ENCODE results near the gene ALKBH3. TPM values are rescaled to one million over a fixed set of nuclear protein-coding genes. Genes with fewer than 3 reads are reported as not detected.
A peak's percentile ranks its signal among the peaks of the same experiment; 100 is the strongest.

ALKBH3 gene
- 14.7 TPM for total RNA-seq
- long read RNA-seq, transcript ALKBH3-201 (10 exons, 1,474 nt) = major isoform, 5 of 7 reads
- long read RNA-seq, partial matches to known transcripts = 0 of 7 reads
- long read RNA-seq, other reads (novel, unspliced or antisense) = 2 of 7 reads

GRCh38 chr11:43880640-43881159 lies at the start of gene ALKBH3:
Gene ALKBH3, plus strand, starts transcription at chr11:43880831. Its CDS starts 1,822 bp downstream, at chr11:43882653.
- intact Hi-C loops (cut with DNase I) = no loop called here
- ATAC-seq (ENCODE audit: poor library complexity) = peak; percentile 100

DNA sequence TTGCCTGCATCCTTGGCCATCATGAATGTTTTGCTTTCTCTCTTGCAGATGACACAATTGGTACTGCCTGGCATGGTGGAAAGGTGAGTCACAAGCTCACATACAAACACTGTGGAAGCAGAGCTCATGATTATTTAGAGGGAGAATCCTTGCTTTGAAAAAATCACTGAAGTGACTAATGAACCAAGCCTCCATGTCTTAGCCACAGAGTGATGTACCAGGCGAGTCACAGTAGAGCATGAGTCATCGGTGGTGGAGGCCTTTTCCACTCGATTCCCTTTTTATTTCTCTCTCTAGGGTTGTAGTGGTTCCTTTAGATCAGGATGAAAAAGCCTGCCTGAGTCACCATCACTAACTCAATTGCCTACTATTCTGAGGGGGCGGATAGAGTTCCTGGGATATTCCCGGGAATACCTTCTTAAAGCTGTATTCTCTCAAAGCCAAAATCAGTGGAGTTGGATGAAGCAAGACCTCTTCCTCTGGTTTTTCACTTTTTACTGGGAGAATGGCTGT lies 49.6 kb upstream of the ALKBH3 start:
- DNase-seq (no peak), ATAC-seq (ENCODE audit: poor library complexity) (no peak)
- intact Hi-C loops (cut with DNase I) = no loop called here

More at GRCh38 chr11:43880640-43881159, at the start of gene ALKBH3:
- peak; percentile 96 for DNase-seq

DNA sequence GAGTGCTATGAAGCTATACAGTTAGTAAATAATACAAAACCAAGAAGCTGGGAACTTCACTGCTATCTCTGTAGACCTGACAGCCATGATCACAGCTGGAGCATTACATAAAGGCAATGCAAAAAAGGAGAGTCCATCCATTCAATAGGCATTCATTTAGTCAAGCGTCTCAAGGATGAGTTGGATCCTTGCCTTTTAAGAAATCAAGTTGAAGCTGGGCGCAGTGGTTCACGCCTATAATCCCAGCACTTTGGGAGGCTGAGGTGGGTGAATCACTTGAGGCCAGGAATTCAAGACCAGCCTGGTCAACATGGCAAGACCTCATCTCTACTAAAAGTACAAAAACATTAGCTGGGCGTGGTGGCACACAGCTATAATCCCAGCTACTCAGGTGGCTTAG lies 48.1 kb upstream of the ALKBH3 start:
- intact Hi-C loops (cut with DNase I) = no loop called here
- ATAC-seq (ENCODE audit: poor library complexity) (no peak), DNase-seq (no peak)

DNA sequence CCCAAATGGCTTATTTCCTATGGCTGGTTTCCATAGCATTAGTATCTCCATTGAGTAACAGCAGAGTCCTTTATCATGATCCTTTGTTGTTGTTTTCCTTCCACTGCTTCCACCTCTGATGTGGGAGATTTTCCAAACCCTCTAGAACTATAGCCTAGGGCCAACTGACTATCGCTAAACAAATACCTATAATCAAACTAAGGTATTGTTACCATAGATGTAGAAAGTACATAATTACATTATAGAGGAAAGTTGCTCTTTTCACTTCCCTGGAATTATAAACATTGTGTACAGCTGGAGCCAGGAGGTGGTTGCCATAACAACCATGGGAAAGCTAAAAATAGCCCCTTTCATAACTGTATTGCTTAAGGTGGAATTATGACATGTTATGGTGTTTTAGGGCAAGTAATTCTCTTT lies 47.0 kb upstream of the ALKBH3 start:
- intact Hi-C loops (cut with DNase I) = no loop called here
- ATAC-seq (ENCODE audit: poor library complexity) (no peak), DNase-seq (no peak)

DNA sequence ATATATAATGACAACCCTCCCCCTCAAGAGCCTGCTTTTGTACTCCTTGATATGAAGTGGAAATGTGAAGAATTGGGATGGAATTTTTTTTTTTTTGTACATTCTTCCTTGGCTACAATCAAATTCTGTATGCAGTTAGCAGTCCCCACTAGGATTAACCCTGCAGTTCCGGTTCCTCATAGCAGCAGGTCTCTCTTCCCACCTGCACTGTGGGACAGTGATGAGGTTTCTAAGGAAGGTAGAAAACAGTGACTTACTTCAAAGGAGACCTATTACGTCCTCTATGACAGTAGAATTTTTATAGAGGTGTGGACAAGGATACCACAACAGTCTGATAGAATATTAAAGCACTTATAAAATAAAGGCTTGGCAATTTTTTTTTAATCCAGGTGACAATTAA lies 46.3 kb upstream of the ALKBH3 start:
- ATAC-seq (ENCODE audit: poor library complexity) (no peak), DNase-seq (no peak)
- intact Hi-C loops (cut with DNase I) = no loop called here

- DNase-seq (no peak), ATAC-seq (ENCODE audit: poor library complexity) (no peak)
- intact Hi-C loops (cut with DNase I) = no loop called here
Measured at GRCh38 chr11:43835104-43835503, 45.5 kb upstream of the ALKBH3 start.

- ATAC-seq (ENCODE audit: poor library complexity) = peak; percentile 56
- intact Hi-C loops (cut with DNase I) = no loop called here
- DNase-seq = no peak
Measured at GRCh38 chr11:43837879-43838278, 42.8 kb upstream of the ALKBH3 start.

DNA sequence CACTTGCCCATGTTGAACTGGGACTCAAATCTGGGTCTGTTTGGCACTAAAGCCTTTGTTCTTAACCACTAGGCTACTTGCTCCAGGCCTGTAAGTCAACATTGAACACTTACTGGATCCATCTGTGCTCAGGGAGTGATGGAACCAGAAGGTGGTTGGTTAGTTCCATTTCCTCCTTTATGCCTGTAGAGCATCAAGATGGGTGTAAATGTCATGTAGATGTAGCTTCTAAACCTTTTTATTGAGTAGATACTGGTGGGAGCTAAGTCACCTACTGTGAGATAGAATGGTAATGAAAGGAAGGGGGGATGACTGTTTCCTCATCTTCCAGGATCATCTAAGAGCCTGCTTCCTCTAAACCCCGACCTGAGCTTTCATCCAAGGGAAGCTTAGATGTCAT lies 38.6 kb upstream of the ALKBH3 start:
- DNase-seq (no peak), ATAC-seq (ENCODE audit: poor library complexity) (no peak)
- intact Hi-C loops (cut with DNase I) = no loop called here

DNA sequence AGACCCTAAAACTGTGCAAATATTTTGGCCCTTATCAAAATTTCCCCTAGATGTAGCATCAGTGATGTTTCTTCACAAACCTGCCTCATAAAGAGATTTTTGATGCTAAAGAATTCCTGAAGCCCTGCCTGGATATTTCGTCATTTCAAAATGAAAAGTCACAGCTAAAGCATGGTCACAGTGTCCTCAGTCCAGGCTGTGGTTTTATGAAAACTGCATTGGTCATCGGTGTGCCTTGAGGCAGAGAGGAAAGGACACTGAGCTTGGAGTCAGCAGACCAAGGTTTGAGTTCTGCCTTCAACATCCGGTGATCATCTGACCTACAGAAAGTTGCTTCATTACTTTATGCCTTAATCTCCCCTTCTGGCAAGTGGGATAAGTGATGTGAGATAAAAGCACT lies 34.8 kb upstream of the ALKBH3 start:
- ATAC-seq (ENCODE audit: poor library complexity) (no peak), DNase-seq (no peak)
- intact Hi-C loops (cut with DNase I) = no loop called here

- ATAC-seq (ENCODE audit: poor library complexity) (peak; percentile 82), DNase-seq (no peak)
- intact Hi-C loops (cut with DNase I) = no loop called here
Measured at GRCh38 chr11:43852057-43852636, 28.5 kb upstream of the ALKBH3 start.

GRCh38 chr11:43853781-43854180 lies 26.9 kb upstream of the ALKBH3 start:
- intact Hi-C loops (cut with DNase I) = no loop called here
- no peak for DNase-seq
- no peak for ATAC-seq (ENCODE audit: poor library complexity)

- no peak for DNase-seq
- ATAC-seq (ENCODE audit: poor library complexity) = no peak
- intact Hi-C loops (cut with DNase I) = no loop called here
Measured at GRCh38 chr11:43856993-43857392, 23.6 kb upstream of the ALKBH3 start.

DNA sequence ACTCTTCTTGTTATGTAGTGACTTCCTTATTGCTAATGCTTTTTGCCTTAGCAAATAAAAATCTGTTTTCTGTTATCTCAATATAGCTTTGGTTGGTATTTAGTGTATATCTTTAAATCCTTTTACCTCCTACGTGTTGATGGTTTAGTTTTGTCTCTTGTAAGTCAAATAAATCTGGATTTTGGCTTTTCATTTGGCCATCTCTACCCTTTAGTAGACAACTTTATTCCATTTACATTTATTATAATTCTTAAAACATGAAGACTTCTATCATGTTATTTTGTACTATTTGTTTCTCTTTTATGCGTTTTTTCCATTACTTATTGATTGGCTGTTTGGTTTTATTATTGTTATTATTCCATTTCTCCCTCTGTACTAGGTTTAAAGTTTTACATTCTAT lies 19.5 kb upstream of the ALKBH3 start:
- intact Hi-C loops (cut with DNase I) = no loop called here
- ATAC-seq (ENCODE audit: poor library complexity) (no peak), DNase-seq (no peak)

DNA sequence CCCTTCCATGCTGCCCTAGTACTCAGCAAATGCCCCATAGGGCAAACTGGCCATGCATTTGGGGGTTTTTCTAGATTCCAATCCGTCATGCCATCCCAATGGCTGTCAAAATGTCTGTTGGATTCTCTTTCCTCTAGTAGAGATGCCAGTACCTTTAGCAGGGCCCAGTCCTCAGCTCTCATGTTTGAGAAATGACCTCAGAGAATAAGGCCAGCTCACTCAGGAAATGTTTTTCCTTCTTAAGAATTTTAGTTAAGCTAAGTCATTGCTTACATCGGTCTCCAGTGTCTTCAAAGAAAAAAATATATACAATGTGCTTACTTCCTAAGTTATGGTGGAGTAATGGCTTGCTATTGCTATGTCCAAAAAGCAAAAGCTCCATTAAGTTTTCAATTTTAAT lies 14.1 kb upstream of the ALKBH3 start:
- DNase-seq = no peak
- ATAC-seq (ENCODE audit: poor library complexity) = no peak
- intact Hi-C loops (cut with DNase I) = no loop called here

GRCh38 chr11:43866969-43867368 lies 13.7 kb upstream of the ALKBH3 start:
- ATAC-seq (ENCODE audit: poor library complexity) = no peak
- no peak for DNase-seq
- intact Hi-C loops (cut with DNase I) = no loop called here

DNA sequence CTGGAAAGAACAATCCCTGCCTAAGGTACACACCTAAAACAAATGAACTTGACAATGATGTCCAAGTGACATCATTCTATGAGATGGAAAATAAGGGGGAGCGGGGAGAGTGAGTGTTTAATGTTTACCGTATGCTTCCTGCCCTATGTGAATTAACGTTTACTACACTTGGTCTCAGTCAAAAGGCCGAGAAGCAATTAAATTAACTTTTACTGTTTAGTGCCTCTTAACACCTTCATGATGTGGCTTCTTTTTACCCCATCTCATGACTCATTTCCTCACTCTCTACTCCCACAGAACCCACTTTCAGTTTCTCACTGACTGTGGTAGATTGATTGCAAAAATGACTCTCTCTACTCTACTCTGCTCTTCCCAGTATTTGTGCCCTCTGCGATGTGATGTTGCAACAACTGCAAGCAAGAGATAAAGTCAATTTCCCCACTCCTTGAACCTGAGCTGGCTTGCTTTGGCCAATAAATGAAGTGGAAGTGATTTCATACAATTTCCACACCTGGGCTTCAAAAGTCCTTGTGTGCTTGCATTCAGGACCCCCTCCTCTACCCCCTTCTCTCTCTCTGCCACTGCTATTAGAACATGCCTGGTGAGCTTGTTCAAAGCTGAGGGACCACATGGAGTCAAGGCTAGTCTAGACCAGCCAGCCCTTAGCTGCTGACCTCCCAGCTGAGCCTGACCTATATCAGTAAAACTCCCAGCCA lies 11.6 kb upstream of the ALKBH3 start:
- DNase-seq = no peak
- no peak for ATAC-seq (ENCODE audit: poor library complexity)
- intact Hi-C loops (cut with DNase I) = no loop called here

GRCh38 chr11:43871051-43871450 lies 9.6 kb upstream of the ALKBH3 start:
- intact Hi-C loops (cut with DNase I) = no loop called here

DNA sequence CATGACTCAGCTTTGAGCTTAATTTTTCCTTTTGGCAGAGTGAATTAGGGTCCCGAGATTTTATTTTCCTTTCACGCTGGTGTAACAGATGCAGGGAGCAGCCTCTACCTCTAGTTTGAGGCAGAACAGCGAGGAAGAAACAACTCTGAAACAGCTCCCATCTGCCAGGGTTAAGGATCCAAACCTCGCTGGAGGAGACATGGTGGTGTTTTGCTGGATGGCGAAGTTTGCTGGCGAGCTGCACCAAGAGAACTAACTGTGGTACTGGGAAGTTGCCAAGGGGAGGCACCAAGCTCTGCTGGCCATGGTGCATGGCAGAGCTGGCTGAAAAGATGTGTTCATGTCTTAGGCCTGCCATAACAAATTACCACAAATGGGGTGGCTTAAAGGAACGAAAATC lies 7.6 kb upstream of the ALKBH3 start:
- DNase-seq = no peak
- no peak for ATAC-seq (ENCODE audit: poor library complexity)
- intact Hi-C loops (cut with DNase I) = no loop called here

More at GRCh38 chr11:43871051-43871450, 9.6 kb upstream of the ALKBH3 start:
- DNase-seq (no peak), ATAC-seq (ENCODE audit: poor library complexity) (no peak)

DNA sequence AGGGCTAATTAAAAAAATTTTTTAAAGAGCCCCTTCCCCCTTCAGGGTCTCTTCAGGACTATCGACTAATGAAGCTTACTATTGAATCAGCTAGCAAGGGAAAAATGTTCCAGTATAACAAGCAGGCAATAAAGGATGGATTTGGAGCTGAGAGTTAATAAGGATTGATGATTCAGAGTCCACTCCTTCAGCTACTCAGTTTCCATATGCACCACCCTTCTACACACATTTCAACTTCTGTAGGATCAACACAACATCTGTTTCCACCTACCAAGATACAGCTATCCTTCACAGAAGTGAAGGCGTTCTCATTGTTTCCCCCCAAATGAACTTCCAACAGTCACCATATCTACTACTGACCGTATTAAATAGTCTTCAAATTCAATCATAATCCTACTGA lies 6.6 kb upstream of the ALKBH3 start:
- intact Hi-C loops (cut with DNase I) = no loop called here
- DNase-seq = no peak
- no peak for ATAC-seq (ENCODE audit: poor library complexity)

DNA sequence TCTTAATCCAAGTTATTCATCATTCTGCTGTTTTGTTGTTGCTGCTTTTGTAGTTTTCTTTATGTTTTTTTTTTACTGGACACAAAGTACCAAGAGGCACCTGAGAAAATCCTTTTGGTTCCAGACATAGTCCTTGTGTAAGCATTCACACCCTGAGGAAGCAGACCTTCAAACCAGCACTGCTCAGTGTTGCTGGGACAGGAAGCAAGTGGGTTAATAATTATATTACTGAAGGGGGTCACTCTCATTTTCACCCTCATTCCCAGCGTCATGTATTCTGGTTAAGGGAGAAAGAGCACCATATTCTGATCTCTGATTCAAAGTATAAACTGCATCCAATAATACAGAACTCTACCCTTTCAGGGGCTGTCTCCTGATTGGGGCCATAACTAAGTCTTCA lies 5.9 kb upstream of the ALKBH3 start:
- no peak for DNase-seq
- intact Hi-C loops (cut with DNase I) = no loop called here
- no peak for ATAC-seq (ENCODE audit: poor library complexity)

Data from Right ventricle myocardium superior (tissue), 1 donor.